ENCODE data around the gene FADS3. TPM values are rescaled to one million over a fixed set of nuclear protein-coding genes. Genes with fewer than 3 reads are reported as not detected.

FADS3 gene
- total RNA-seq, 1 donor from 2014 or later, result 9.7 TPM

DNA sequence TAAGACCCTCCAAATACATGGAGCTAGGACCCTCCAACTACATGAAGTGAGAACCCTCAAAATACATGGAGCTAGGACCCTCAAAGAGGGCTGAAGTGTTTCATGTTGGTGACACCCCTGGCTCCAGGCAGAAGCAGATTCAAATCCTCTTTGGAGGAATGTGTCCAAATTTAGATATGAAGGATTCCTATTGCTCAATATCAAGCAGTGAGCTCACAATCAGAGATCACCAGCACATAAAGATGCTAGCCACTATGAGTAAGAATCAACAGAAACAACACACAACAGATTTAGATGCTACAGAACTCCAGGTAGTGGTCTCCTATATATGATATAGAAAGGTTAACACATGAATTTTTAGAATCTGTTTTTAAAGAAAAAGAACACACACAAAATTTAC lies 37.3 kb upstream of the FADS3 start:
- H3K4me1 Mint-ChIP-seq (ENCODE audit: low read depth, unreplicated experiment), result no peaks in the 10 kb centered on the region
- TF ChIP-seq, protein P1, sequence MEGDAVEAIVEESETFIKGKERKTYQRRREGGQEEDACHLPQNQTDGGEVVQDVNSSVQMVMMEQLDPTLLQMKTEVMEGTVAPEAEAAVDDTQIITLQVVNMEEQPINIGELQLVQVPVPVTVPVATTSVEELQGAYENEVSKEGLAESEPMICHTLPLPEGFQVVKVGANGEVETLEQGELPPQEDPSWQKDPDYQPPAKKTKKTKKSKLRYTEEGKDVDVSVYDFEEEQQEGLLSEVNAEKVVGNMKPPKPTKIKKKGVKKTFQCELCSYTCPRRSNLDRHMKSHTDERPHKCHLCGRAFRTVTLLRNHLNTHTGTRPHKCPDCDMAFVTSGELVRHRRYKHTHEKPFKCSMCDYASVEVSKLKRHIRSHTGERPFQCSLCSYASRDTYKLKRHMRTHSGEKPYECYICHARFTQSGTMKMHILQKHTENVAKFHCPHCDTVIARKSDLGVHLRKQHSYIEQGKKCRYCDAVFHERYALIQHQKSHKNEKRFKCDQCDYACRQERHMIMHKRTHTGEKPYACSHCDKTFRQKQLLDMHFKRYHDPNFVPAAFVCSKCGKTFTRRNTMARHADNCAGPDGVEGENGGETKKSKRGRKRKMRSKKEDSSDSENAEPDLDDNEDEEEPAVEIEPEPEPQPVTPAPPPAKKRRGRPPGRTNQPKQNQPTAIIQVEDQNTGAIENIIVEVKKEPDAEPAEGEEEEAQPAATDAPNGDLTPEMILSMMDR (IDR thresholded peaks at IDR 0.05; ENCODE audit: partially characterized antibody, unreplicated experiment), result no peak
- no peak overlapping the region for H3K4me3 Mint-ChIP-seq (ENCODE audit: unreplicated experiment)
- H3K27me3 Mint-ChIP-seq (ENCODE audit: unreplicated experiment), result peaks cover 2% of the 10 kb centered on the region
- no peak for DNase-seq
- H3K9me3 Mint-ChIP-seq (ENCODE audit: unreplicated experiment), result peaks cover 8% of the 10 kb centered on the region
- H3K27ac Mint-ChIP-seq (ENCODE audit: unreplicated experiment), result no peak overlapping the region
- H3K36me3 Mint-ChIP-seq (ENCODE audit: unreplicated experiment), result peaks cover 6% of the 10 kb centered on the region

DNA sequence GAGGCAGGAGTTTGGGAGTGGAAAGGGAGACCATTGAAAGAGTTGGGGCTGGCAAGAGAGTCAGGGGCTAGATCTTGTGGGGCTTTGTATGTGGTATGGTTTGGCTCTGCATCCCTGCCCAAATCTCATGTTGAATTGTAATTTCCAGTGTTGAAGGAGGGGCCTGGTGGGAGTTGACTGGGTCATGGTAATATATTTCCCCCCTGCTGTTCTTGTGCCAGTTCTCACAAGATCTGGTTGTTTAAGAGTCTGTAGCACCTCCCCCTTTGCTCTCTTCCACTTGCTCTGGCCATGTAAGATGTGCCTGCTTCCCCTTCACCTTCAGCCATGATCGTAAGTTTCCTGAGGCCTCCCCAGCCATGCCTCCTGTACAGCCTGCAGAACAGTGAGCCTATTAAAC lies 36.2 kb upstream of the FADS3 start:
- H3K27me3 Mint-ChIP-seq (ENCODE audit: unreplicated experiment), result peaks cover 2% of the 10 kb centered on the region
- H3K4me1 Mint-ChIP-seq (ENCODE audit: low read depth, unreplicated experiment), result no peaks in the 10 kb centered on the region
- no peak overlapping the region for H3K27ac Mint-ChIP-seq (ENCODE audit: unreplicated experiment)
- no peak overlapping the region for H3K4me3 Mint-ChIP-seq (ENCODE audit: unreplicated experiment)
- TF ChIP-seq, protein P1 (IDR thresholded peaks at IDR 0.05; ENCODE audit: partially characterized antibody, unreplicated experiment), result no peak
- H3K36me3 Mint-ChIP-seq (ENCODE audit: unreplicated experiment), result no peaks in the 10 kb centered on the region
- H3K9me3 Mint-ChIP-seq (ENCODE audit: unreplicated experiment), result peaks cover 7% of the 10 kb centered on the region
- DNase-seq, result no peak

DNA sequence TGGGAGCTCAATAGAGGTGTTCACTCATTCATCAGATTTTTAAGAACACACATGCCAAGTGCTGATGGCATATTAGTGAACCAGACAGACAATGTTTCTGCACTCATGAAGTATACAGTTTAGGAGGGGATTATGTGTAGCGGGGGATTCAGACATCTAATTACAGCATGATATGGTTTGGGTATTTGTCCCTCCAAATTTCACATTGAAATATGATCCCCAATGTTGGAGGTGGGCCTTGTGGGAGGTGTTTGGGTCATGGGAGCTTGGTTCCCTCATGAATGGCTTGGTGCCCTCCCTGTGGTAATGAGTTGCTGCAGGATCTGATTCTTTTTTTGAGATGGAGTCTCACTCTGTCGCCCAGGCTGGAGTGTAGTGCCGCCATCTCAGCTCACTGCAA lies 34.9 kb upstream of the FADS3 start:
- H3K4me1 Mint-ChIP-seq (ENCODE audit: low read depth, unreplicated experiment), result no peaks in the 10 kb centered on the region

DNA sequence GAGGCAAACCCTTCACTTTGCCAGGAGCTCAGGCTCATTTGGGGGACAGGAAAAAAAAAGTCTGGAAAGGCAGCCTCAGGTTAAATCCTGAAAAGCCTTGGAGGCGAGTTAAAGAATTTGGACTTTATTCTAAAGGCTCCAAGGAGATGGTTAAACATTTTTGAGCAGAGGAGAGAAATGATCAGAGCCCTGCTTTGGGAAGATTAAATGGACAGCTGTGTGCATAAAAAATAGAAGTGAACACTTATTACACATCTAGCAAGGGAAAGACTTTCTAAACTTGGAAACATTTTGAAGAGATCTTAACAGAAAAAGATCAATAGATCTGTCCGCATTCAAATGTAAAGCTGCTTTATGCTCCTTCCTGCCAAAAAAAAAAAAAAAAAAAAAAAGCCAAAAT lies 34.4 kb upstream of the FADS3 start:
- TF ChIP-seq, protein P1 (IDR thresholded peaks at IDR 0.05; ENCODE audit: partially characterized antibody, unreplicated experiment), result no peak
- H3K9me3 Mint-ChIP-seq (ENCODE audit: unreplicated experiment), result peaks cover 5% of the 10 kb centered on the region
- no peaks in the 10 kb centered on the region for H3K36me3 Mint-ChIP-seq (ENCODE audit: unreplicated experiment)
- H3K4me3 Mint-ChIP-seq (ENCODE audit: unreplicated experiment), result no peak overlapping the region
- no peaks in the 10 kb centered on the region for H3K27me3 Mint-ChIP-seq (ENCODE audit: unreplicated experiment)
- no peak overlapping the region for H3K27ac Mint-ChIP-seq (ENCODE audit: unreplicated experiment)
- no peak for DNase-seq
- H3K4me1 Mint-ChIP-seq (ENCODE audit: low read depth, unreplicated experiment), result no peaks in the 10 kb centered on the region

More for the DNA sequence above, 34.9 kb upstream of the FADS3 start:
- TF ChIP-seq, protein P1 (IDR thresholded peaks at IDR 0.05; ENCODE audit: partially characterized antibody, unreplicated experiment), result no peak
- H3K27me3 Mint-ChIP-seq (ENCODE audit: unreplicated experiment), result no peaks in the 10 kb centered on the region
- no peaks in the 10 kb centered on the region for H3K36me3 Mint-ChIP-seq (ENCODE audit: unreplicated experiment)
- no peak overlapping the region for H3K4me3 Mint-ChIP-seq (ENCODE audit: unreplicated experiment)
- H3K27ac Mint-ChIP-seq (ENCODE audit: unreplicated experiment), result no peak overlapping the region
- no peak for DNase-seq
- peaks cover 5% of the 10 kb centered on the region for H3K9me3 Mint-ChIP-seq (ENCODE audit: unreplicated experiment)

DNA sequence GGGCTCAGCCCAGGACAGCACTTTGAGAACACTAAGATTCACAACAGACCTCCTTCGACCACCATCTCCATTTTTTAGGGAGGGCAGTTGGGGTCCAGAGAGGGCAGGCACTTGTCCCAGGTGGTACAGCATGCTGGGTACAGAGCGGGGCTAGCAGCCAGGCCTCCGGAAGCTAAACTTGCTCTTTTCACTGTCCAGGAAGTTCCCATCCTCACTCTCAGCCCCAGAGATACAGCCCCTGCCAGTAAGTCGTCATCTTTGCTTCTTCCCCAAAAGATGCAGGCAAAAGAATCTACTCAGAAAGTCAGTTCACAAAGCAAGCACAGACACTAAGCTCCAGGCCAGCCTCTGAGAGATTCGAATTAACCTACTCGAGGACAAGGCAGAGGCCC lies 32.7 kb upstream of the FADS3 start:
- DNase-seq, result no peak
- Mint-ChIP-seq H3K27me3 (ENCODE audit: unreplicated experiment) (no peaks in the 10 kb centered on the region), H3K9me3 (ENCODE audit: unreplicated experiment) (peaks cover 5% of the 10 kb centered on the region), H3K4me1 (ENCODE audit: low read depth, unreplicated experiment) (no peaks in the 10 kb centered on the region), H3K4me3 (ENCODE audit: unreplicated experiment) (no peak overlapping the region), H3K36me3 (ENCODE audit: unreplicated experiment) (no peaks in the 10 kb centered on the region), H3K27ac (ENCODE audit: unreplicated experiment) (no peak overlapping the region)
- TF ChIP-seq, protein P1 (IDR thresholded peaks at IDR 0.05; ENCODE audit: partially characterized antibody, unreplicated experiment), result no peak

Measured in glutamatergic neuron (in vitro differentiated cells).